ENCODE results near the gene APOBEC3C.
"Not testable (repeated sequence)": the region's sequence is repeated elsewhere in the genome, so short reads cannot be mapped to it uniquely, and the experiment has no call there.

Gene APOBEC3C

DNA sequence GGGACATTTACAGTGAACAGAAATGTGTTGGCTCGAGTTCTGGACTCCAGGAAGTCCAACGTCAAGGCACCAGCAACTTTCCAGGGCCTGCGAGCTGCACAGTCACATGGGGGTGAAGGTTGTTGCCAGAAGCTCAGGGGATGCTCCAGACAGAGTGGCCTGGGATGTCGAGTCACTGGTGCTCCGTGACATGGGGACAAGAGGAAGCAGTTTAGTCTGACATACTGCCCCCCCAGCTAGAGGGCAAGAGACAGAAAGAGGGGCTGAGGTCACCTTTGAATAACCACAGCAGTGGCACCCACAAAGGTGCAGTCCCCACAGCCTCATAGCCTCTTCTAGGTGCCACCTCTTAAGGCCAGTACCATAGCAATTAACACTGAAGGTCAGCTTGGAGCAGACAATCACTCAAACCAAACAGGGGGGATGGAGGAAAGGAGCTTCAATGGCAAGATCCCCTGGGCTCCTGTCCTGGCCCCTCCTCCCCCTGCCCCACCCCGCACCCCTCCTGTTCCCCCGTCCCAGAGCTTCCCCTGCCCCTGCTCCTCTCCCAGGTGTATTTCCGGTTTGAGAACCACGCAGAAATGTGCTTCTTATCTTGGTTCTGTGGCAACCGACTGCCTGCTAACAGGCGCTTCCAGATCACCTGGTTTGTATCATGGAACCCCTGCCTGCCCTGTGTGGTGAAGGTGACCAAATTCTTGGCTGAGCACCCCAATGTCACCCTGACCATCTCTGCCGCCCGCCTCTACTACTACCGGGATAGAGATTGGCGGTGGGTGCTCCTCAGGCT, 10.7 kb downstream of the APOBEC3C start:
- Histone ChIP-seq H3K9ac (ENCODE audit: low read depth, low read length) (no peak overlapping the region), H3K9me3 (ENCODE audit: control insufficient read depth, insufficient read depth, low read length) (no peaks in the 10 kb centered on the region), H3K4me1 (ENCODE audit: insufficient read depth, low read length) (peaks cover 7% of the 10 kb centered on the region; the same call in 1 of the 2 replicates), H3K36me3 (ENCODE audit: insufficient read depth, low read length) (no peaks in the 10 kb centered on the region)

DNA sequence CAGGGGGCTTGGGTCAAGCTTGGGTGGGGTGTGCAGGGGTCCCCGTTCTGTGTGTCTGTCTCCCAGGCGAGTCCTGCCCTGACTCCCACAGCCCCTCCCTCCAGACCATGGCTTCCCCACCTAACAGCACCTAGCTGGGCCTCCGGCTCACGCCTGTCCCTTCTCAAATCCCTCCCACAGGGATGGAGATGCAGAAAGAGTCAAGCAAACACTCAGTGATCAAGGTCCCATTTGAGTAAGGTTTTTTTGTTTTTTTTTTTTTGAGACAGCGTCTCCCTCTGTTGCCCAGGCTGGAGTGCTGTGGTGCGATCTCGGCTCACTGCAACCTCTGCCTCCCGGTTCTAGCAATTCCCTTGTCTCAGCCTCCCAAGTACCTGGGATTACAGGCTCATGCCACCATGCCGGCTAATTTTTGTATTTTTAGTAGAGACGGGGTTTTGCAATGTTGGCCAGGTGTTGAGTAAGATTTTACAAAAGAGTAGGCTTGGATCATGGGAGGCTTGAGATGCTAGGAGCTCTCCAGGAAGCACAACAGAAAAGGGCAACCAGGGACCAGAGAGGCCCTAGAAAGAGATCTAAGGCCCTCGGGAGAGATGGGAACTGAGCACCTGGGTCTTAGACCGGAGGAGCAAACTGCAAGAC, 12.6 kb downstream of the APOBEC3C start:
- H3K4me1 ChIP-seq (ENCODE audit: insufficient read depth, low read length) = peaks cover 12% of the 10 kb centered on the region
- H3K9me3 ChIP-seq (ENCODE audit: control insufficient read depth, insufficient read depth, low read length) = no peaks in the 10 kb centered on the region
- no peaks in the 10 kb centered on the region for H3K36me3 ChIP-seq (ENCODE audit: insufficient read depth, low read length)
- no peak overlapping the region for H3K9ac ChIP-seq (ENCODE audit: low read depth, low read length)

DNA sequence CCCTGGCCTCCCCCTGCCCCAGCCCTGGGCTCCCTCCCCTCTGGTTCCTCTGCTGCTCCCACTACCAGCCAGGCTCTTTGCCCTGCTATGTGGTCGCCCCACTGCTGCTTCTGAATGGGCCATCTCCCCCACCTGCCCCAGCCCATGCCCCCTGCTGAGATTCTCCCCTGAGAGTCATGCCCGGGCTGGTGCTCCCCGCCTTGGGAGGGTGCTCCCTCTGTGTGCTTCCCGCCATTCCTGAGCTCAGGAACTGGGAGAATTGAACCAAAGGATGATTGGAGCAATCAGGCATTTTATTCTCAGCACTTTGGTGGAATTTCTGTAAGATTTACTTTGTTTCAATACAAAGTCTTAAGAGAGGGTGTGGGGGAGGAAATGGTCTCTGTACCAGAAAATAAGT, 13.7 kb downstream of the APOBEC3C start:
- Histone ChIP-seq H3K9ac (ENCODE audit: low read depth, low read length) (no peak overlapping the region), H3K4me1 (ENCODE audit: insufficient read depth, low read length) (peaks cover 6% of the 10 kb centered on the region), H3K36me3 (ENCODE audit: insufficient read depth, low read length) (no peaks in the 10 kb centered on the region), H3K9me3 (ENCODE audit: control insufficient read depth, insufficient read depth, low read length) (no peaks in the 10 kb centered on the region)

DNA sequence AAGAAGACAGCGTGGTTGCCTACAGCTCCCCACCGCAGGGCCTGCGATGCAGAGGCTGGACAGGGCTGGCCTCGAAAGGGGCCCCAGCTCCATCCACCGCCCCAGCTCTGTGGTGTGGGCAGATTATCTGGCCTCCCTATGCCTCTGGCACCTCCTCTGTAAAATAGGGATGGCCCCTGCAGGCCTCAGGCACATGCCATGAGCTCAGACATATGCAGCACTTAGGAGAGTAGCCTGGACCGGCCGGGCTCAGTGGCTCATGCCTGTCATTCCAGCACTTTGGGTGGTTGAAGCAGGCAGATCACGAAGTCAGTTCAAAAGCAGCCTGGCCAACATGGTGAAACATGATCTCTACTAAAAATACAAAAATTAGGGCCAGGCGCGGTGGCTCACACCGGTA, 14.2 kb downstream of the APOBEC3C start:
- peaks cover 6% of the 10 kb centered on the region for H3K4me1 ChIP-seq (ENCODE audit: insufficient read depth, low read length)
- no peaks in the 10 kb centered on the region for H3K36me3 ChIP-seq (ENCODE audit: insufficient read depth, low read length)
- H3K9me3 ChIP-seq (ENCODE audit: control insufficient read depth, insufficient read depth, low read length) = no peaks in the 10 kb centered on the region
- H3K9ac ChIP-seq (ENCODE audit: low read depth, low read length) = no peak overlapping the region

DNA sequence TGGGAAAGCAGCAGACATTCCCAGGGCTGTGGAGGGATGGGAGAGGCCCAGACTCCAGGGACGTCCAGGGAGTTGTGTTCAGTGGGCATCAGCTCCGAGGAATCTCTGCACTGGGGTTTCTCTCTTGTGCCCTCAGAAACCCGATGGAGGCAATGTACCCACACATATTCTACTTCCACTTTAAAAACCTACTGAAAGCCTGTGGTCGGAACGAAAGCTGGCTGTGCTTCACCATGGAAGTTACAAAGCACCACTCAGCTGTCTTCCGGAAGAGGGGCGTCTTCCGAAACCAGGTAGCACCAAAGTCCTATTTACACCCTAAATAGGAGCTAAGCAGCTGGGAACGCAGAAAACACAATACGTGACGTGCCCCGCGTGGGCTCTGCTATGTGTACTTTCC, 15.2 kb downstream of the APOBEC3C start:
- H3K9ac ChIP-seq (ENCODE audit: low read depth, low read length) = no peak overlapping the region
- peaks cover 6% of the 10 kb centered on the region for H3K4me1 ChIP-seq (ENCODE audit: insufficient read depth, low read length)
- no peaks in the 10 kb centered on the region for H3K9me3 ChIP-seq (ENCODE audit: control insufficient read depth, insufficient read depth, low read length)
- no peaks in the 10 kb centered on the region for H3K36me3 ChIP-seq (ENCODE audit: insufficient read depth, low read length)

DNA sequence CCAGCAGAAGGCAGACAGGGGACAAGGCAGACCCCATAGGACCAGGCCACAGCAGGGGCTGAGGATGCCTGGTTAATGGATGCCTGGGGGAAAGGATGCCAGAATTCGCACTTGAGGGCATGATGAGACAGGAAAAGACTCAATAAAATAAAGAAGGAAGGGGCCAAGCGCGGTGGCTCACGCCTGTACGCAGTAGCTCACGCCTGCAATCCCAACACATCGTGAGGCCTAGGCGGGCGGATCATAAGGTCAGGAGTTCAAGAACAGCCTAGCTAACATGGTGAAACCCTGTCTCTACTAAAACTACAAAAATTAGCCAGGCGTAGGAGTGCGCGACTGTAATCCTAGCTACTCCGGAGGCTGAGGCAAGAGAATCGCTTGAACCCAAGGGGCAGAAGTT, 16.6 kb downstream of the APOBEC3C start:
- H3K36me3 ChIP-seq (ENCODE audit: insufficient read depth, low read length) = no peaks in the 10 kb centered on the region
- no peak overlapping the region for H3K9ac ChIP-seq (ENCODE audit: low read depth, low read length)
- H3K9me3 ChIP-seq (ENCODE audit: control insufficient read depth, insufficient read depth, low read length) = no peaks in the 10 kb centered on the region
- H3K4me1 ChIP-seq (ENCODE audit: insufficient read depth, low read length) = peaks cover 6% of the 10 kb centered on the region

DNA sequence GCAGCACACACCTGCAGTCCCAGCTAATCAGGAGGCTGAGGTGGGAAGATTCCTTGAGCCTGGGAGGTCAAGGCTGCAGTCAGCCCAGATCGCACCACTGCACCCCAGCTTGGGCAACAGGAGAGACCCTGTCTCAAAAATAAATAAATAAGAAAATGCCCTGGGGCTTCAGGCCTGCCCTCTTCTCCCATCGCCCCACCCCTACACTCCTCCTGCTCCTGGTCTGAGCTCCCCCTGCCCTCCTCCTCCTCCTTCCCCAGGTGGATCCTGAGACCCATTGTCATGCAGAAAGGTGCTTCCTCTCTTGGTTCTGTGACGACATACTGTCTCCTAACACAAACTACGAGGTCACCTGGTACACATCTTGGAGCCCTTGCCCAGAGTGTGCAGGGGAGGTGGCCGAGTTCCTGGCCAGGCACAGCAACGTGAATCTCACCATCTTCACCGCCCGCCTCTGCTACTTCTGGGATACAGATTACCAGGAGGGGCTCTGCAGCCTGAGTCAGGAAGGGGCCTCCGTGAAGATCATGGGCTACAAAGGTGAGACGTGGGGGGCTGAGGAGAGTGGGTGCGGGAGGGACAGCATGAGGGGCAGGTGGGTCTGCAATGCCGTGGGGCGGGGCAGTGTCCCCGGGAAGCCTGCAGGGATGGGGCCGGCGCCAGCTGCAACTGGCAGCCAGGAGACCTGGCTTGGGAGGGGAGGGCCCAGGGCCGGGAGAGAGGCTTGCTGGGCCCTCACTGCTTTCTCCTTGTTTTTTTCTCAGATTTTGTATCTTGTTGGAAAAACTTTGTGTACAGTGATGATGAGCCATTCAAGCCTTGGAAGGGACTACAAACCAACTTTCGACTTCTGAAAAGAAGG, 17.6 kb downstream of the APOBEC3C start:
- H3K36me3 ChIP-seq (ENCODE audit: insufficient read depth, low read length); H3K4me1 ChIP-seq (ENCODE audit: insufficient read depth, low read length); H3K9me3 ChIP-seq (ENCODE audit: control insufficient read depth, insufficient read depth, low read length): not testable (repeated sequence)
- H3K9ac ChIP-seq (ENCODE audit: low read depth, low read length) = peak overlapping the region; percentile 40; the same call in 1 of the 2 replicates

DNA sequence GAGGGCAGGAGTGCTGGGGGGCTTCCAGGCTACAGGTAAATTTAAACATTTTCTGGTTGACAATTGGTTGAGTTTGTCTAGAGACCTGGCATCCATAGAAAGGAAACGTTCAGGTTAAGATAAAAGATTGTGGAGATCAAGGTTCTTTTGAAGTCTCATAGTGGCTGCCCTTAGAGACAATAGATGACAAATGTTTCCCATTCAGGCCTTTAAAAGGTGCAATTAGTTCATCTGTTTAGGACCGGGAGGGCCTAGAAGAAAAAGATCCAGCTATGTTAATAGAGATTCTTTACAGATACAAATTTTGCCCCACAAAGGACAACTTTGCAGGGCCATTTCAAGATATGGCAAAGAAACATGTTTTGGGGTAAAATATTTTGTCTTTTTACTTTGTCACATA, 23.0 kb downstream of the APOBEC3C start:
- not testable (repeated sequence) for H3K9me3 ChIP-seq (ENCODE audit: control insufficient read depth, insufficient read depth, low read length); H3K9ac ChIP-seq (ENCODE audit: low read depth, low read length); H3K36me3 ChIP-seq (ENCODE audit: insufficient read depth, low read length)
- peaks cover 15% of the 10 kb centered on the region; the same call in 1 of the 2 replicates for H3K4me1 ChIP-seq (ENCODE audit: insufficient read depth, low read length)

DNA sequence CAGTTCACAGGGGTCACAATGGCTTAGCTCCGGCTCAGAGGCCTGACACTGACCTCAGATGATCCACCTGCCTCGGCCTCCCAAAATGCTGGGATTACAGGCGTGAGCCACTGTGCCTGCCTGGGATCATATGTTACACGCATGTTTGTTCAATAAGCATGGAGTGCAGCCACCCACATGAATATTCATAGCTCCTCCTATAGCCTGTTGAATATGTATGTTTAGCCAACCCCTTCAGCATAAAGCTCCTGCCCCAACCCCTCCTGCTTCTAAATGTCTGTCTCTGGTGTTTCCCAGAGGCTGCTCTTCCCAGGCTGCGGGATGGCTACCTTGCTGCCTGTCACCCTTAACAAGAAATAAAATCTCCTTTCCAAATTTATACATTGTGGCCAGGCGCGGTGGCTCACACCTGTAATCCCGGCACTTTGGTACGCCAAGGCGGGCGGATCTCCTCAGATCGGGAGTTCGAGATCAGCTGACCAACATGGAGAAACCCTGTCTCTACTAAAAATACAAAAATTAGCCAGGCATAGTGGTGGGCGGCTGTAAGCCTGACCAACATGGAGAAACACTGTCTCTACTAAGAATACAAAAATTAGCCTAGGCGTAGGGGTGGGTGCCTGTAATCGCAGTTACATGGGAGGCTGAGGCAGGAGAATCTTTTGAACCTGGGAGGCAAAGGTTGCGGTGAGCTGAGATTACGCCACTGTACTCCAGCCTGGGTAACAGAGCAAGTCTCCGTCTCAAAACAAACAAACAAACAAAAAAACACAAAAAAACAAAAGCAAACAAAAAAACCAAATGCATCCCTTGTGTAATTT, 25.5 kb downstream of the APOBEC3C start:
- no peaks in the 10 kb centered on the region for H3K36me3 ChIP-seq (ENCODE audit: insufficient read depth, low read length)
- peak overlapping the region; percentile 57 for H3K9ac ChIP-seq (ENCODE audit: low read depth, low read length)
- H3K9me3 ChIP-seq (ENCODE audit: control insufficient read depth, insufficient read depth, low read length) = no peaks in the 10 kb centered on the region
- peaks cover 15% of the 10 kb centered on the region; the same call in 1 of the 2 replicates for H3K4me1 ChIP-seq (ENCODE audit: insufficient read depth, low read length)

DNA sequence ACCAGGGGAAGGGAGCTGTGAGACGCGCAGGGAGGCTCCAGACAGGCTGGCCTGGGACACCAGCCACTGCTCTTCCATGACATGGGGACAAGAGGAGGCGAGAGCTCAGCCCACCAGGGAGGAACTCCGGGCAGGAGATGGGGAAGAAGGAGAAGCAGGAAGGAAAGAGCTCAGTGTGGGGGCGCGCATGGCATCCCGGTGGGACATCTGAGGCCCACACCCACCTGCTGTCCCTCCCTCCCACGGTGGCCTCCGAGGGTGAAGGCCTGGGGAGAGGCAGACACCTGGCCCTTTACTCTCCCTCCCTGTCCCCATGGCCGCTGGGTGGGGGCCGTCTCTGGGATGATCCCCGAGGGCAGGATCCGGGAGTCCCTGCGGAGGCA, 26.1 kb downstream of the APOBEC3C start:
- H3K4me1 ChIP-seq (ENCODE audit: insufficient read depth, low read length) = peaks cover 15% of the 10 kb centered on the region; the same call in 1 of the 2 replicates
- H3K36me3 ChIP-seq (ENCODE audit: insufficient read depth, low read length); H3K9me3 ChIP-seq (ENCODE audit: control insufficient read depth, insufficient read depth, low read length): not testable (repeated sequence)
- peak overlapping the region; percentile 57 for H3K9ac ChIP-seq (ENCODE audit: low read depth, low read length)

DNA sequence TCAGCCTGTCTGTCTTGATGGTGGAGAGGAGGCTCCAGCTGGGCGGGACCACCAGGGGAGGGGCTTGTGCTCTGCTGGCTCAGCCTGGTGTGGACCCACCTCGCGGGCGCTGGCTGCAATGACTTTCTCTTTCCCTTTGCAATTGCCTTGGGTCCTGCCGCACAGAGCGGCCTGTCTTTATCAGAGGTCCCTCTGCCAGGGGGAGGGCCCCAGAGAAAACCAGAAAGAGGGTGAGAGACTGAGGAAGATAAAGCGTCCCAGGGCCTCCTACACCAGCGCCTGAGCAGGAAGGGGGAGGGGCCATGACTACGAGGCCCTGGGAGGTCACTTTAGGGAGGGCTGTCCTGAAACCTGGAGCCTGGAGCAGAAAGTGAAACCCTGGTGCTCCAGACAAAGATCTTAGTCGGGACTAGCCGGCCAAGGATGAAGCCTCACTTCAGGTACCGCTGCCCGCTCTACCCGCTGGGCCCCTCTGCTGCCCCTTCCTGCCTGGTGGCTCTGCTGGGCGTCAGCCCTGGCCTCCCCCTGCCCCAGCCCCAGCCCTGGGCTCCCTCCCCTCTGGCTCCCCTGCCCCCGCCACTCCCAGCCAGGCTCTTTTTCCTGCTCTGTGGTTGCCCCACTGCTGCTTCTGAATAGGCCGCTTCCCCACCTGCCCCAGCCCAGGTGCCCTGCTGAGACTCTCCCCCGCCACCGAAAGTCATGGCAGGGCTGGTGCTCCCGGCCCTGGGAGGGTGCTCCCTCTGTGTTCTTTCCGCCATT, 26.7 kb downstream of the APOBEC3C start, which contains the start of gene APOBEC3F:
Gene APOBEC3F (plus strand): TSS at position 327 of the 759 bp plus-strand sequence. CDS start 97 bp downstream, at position 424.
- not testable (repeated sequence) for H3K9me3 ChIP-seq (ENCODE audit: control insufficient read depth, insufficient read depth, low read length); H3K36me3 ChIP-seq (ENCODE audit: insufficient read depth, low read length)
- peaks cover 20% of the 10 kb centered on the region; the same call in 1 of the 2 replicates for H3K4me1 ChIP-seq (ENCODE audit: insufficient read depth, low read length)
- peak within 1 kb of the TSS; percentile 75 for H3K9ac ChIP-seq (ENCODE audit: low read depth, low read length)

DNA sequence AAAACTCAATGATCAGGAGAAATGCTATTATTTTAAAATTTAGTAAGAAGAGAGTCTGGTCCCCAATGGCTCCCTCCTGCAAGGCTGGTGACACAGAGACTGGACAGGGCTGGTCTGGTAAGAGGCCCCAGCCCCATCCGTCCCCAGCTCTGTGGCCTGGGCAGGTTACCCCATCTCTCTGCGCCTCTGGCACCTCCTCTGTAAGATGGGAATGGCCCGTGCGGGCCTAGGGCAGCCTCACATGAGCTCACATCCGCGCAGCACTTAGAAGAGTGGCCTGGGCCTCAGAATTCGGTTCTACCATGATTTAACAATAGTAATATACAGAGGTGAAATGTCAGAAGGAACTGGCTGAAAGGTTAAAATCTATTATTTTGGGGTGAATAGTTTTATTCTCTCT, 27.9 kb downstream of the APOBEC3C start:
- Histone ChIP-seq H3K9ac (ENCODE audit: low read depth, low read length) (no peak overlapping the region; the same call in 1 of the 2 replicates), H3K36me3 (ENCODE audit: insufficient read depth, low read length) (no peaks in the 10 kb centered on the region), H3K4me1 (ENCODE audit: insufficient read depth, low read length) (peaks cover 16% of the 10 kb centered on the region; the same call in 1 of the 2 replicates), H3K9me3 (ENCODE audit: control insufficient read depth, insufficient read depth, low read length) (no peaks in the 10 kb centered on the region)

DNA sequence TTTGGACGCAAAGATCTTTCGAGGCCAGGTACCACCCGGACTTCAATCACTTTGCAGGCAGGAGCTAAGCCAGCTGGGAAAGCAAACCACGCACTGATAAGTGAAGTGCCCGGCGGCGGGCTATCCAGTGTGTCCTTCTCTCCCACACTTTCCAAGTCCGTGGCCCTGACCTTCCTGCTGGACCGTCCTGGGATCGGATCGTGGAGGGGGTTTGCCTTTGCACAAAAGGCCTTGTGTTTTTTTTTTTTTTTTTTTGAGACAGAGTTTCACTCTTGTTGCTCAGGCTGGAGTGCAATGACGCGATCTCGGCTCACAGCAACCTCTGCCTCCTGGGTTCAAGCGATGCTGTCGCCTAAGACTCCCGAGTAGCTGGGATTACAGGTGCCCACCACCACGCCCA, 29.0 kb downstream of the APOBEC3C start:
- H3K4me1 ChIP-seq (ENCODE audit: insufficient read depth, low read length) = peaks cover 21% of the 10 kb centered on the region
- H3K9me3 ChIP-seq (ENCODE audit: control insufficient read depth, insufficient read depth, low read length); H3K36me3 ChIP-seq (ENCODE audit: insufficient read depth, low read length); H3K9ac ChIP-seq (ENCODE audit: low read depth, low read length): not testable (repeated sequence)
